Measurements from ENCODE around the gene TTLL13.

The TTLL13 gene

GRCh38 chr15:90213818-90214204 lies 35.5 kb upstream of the TTLL13 start:
- in situ Hi-C loops (cut with MboI; ENCODE audit: low sequenced_read_pairs): no loop called here

- in situ Hi-C loops (cut with MboI; ENCODE audit: low sequenced_read_pairs): no loop called here
Observed at GRCh38 chr15:90214553-90215196, 34.7 kb upstream of the TTLL13 start.

GRCh38 chr15:90217671-90218394 lies 31.5 kb upstream of the TTLL13 start:
- in situ Hi-C loops (cut with MboI; ENCODE audit: low sequenced_read_pairs): no loop called here

- in situ Hi-C loops (cut with MboI; ENCODE audit: low sequenced_read_pairs): loop anchor here (10.0 kb wide), 1 partner anchor 55 kb away; no protein-coding TSS in a partner anchor
Observed at GRCh38 chr15:90219421-90220141, 29.8 kb upstream of the TTLL13 start.

GRCh38 chr15:90221246-90221900 lies 28.0 kb upstream of the TTLL13 start:
- in situ Hi-C loops (cut with MboI; ENCODE audit: low sequenced_read_pairs): loop anchor here (10.0 kb wide), 1 partner anchor 57 kb away; no protein-coding TSS in a partner anchor

- in situ Hi-C loops (cut with MboI; ENCODE audit: low sequenced_read_pairs): loop anchor here (10.0 kb wide), 1 partner anchor 58 kb away; no protein-coding TSS in a partner anchor
Observed at GRCh38 chr15:90222547-90222946, 26.8 kb upstream of the TTLL13 start.

- in situ Hi-C loops (cut with MboI; ENCODE audit: low sequenced_read_pairs): loop anchor here (10.0 kb wide), 1 partner anchor 59 kb away; no protein-coding TSS in a partner anchor
Observed at GRCh38 chr15:90223441-90224165, 25.8 kb upstream of the TTLL13 start.

- in situ Hi-C loops (cut with MboI; ENCODE audit: low sequenced_read_pairs): loop anchor here (10.0 kb wide), 1 partner anchor 60 kb away; no protein-coding TSS in a partner anchor
Observed at GRCh38 chr15:90225047-90225446, 24.3 kb upstream of the TTLL13 start.

GRCh38 chr15:90225504-90226234 lies 23.7 kb upstream of the TTLL13 start:
- in situ Hi-C loops (cut with MboI; ENCODE audit: low sequenced_read_pairs): loop anchor here (10.0 kb wide), 1 partner anchor 61 kb away; no protein-coding TSS in a partner anchor

GRCh38 chr15:90227336-90227735 lies 22.0 kb upstream of the TTLL13 start:
- in situ Hi-C loops (cut with MboI; ENCODE audit: low sequenced_read_pairs): loop anchor here (10.0 kb wide), 1 partner anchor 63 kb away; no protein-coding TSS in a partner anchor

GRCh38 chr15:90227816-90228772 lies 21.3 kb upstream of the TTLL13 start:
- in situ Hi-C loops (cut with MboI; ENCODE audit: low sequenced_read_pairs): loop anchor here (10.0 kb wide), 1 partner anchor 63 kb away; no protein-coding TSS in a partner anchor

- in situ Hi-C loops (cut with MboI; ENCODE audit: low sequenced_read_pairs): loop anchor here (10.0 kb wide), 1 partner anchor 64 kb away; no protein-coding TSS in a partner anchor
Observed at GRCh38 chr15:90228960-90229359, 20.4 kb upstream of the TTLL13 start.

- in situ Hi-C loops (cut with MboI; ENCODE audit: low sequenced_read_pairs): no loop called here
Observed at GRCh38 chr15:90230071-90230494, 19.3 kb upstream of the TTLL13 start.

- in situ Hi-C loops (cut with MboI; ENCODE audit: low sequenced_read_pairs): no loop called here
Observed at GRCh38 chr15:90230610-90231009, 18.7 kb upstream of the TTLL13 start.

GRCh38 chr15:90231028-90232017 lies 18.0 kb upstream of the TTLL13 start:
- in situ Hi-C loops (cut with MboI; ENCODE audit: low sequenced_read_pairs): no loop called here

- in situ Hi-C loops (cut with MboI; ENCODE audit: low sequenced_read_pairs): no loop called here
Observed at GRCh38 chr15:90232196-90232595, 17.2 kb upstream of the TTLL13 start.

GRCh38 chr15:90232941-90233386 lies 16.4 kb upstream of the TTLL13 start:
- in situ Hi-C loops (cut with MboI; ENCODE audit: low sequenced_read_pairs): no loop called here
